Endodermal cell (in vitro differentiated cells): ENCODE measurements around the gene IGSF21. TPM values are rescaled to one million over a fixed set of nuclear protein-coding genes. Genes with fewer than 3 reads are reported as not detected.
A peak's percentile ranks its signal among the peaks of the same experiment; 100 is the strongest.

Source experiments
- DNase-seq: peaks from one replicate; pipeline ENCODE4 v3.0.0-alpha.2; 2017
- H3K27ac ChIP-seq: 2 replicates; pipeline ENCODE4 v1.5.1; 2013; ENCODE audit warnings: mild to moderate bottlenecking, low read depth, low read length, moderate library complexity
- H3K27me3 ChIP-seq: 2 replicates; pipeline ENCODE4 v1.6.1; 2013; ENCODE audit warnings: mild to moderate bottlenecking, low read length, moderate library complexity; ENCODE audit not compliant: insufficient read depth, control insufficient read depth, poor library complexity, severe bottlenecking
- H3K36me3 ChIP-seq: 2 replicates; pipeline ENCODE4 v1.7.0; 2013; ENCODE audit warnings: mild to moderate bottlenecking, low read length, moderate library complexity; ENCODE audit not compliant: control insufficient read depth, insufficient read depth
- H3K4me1 ChIP-seq: one replicate; pipeline ENCODE4 v1.7.0; 2013; ENCODE audit warnings: low read length; ENCODE audit not compliant: control insufficient read depth, insufficient read depth
- H3K4me3 ChIP-seq: 2 replicates; pipeline ENCODE4 v1.5.1; 2013; ENCODE audit warnings: mild to moderate bottlenecking, low read length, moderate library complexity
- H3K9ac ChIP-seq: 2 replicates; pipeline ENCODE4 v1.6.1; 2013; ENCODE audit warnings: mild to moderate bottlenecking, low read length, moderate library complexity; ENCODE audit not compliant: poor library complexity, severe bottlenecking; ENCODE audit errors: extremely low read depth
- H3K9me3 ChIP-seq: 2 replicates; pipeline ENCODE4 v1.6.1; 2013; ENCODE audit warnings: mild to moderate bottlenecking, low read length, moderate library complexity; ENCODE audit not compliant: control insufficient read depth
- H3K27ac Mint-ChIP-seq: 2 replicates; pipeline ENCODE4 v1.8.0; 2020; ENCODE audit warnings: mixed read lengths
- H3K27me3 Mint-ChIP-seq: 2 replicates; pipeline ENCODE4 v1.8.0; 2021; ENCODE audit warnings: mild to moderate bottlenecking, mixed read lengths; ENCODE audit not compliant: insufficient read depth
- H3K36me3 Mint-ChIP-seq: 2 replicates; pipeline ENCODE4 v1.8.0; 2020; ENCODE audit warnings: low read depth, mixed read lengths
- H3K4me1 Mint-ChIP-seq: 2 replicates; pipeline ENCODE4 v1.8.0; 2020; ENCODE audit warnings: mixed read lengths
- H3K4me3 Mint-ChIP-seq: 2 replicates; pipeline ENCODE4 v1.8.0; 2020; ENCODE audit warnings: mild to moderate bottlenecking, moderate library complexity, mixed read lengths
- H3K9me3 Mint-ChIP-seq: 2 replicates; pipeline ENCODE4 v1.8.0; 2020; ENCODE audit warnings: mild to moderate bottlenecking, mixed read lengths
- WGBS, 2 experiments: methylation state at CpG; one replicate each; pipeline versions ENCODE4 v1.1.5 to v1.1.7; 2013; ENCODE audit warnings: missing lambda C conversion rate in 2 of 2, mixed read lengths in 1 of 2; ENCODE audit not compliant: insufficient coverage in 1 of 2, insufficient read length in 1 of 2; 5-methylcytosine and 5-hydroxymethylcytosine counted together
- total RNA-seq, 2 donors: library from RNA; stranded (reverse); fragmentation: NEBNext Ultra II Directional in 1 of 2; extraction: Animal tissue kit (Norgen Biotek cat#: 25700) in 1 of 2; gene quantifications; 2 replicates in 1 of 2; 3 replicates in 1 of 2; pipeline ENCODE4 v1.2.1, GENCODE V29; 2021
- TF ChIP-seq, protein P1 (sequence below): fragments of 200-600 bp; sonication (generic); conservative IDR thresholded peaks from 2 replicates; pipeline ENCODE4 v1.5.0; 2021; ENCODE audit warnings: antibody characterized with exemption, mild to moderate bottlenecking

The IGSF21 gene
- total RNA-seq, 2 donors from 2014 or later = 1.3 to 1.7 TPM

GRCh38 chr1:18149027-18149641 lies 41.5 kb downstream of the IGSF21 start:
- Mint-ChIP-seq H3K36me3 (no peaks in the 10 kb centered on the region), H3K4me3 (no peak overlapping the region), H3K27ac (no peak overlapping the region), H3K27me3 (peaks cover 25% of the 10 kb centered on the region), H3K4me1 (peaks cover 10% of the 10 kb centered on the region), H3K9me3 (no peaks in the 10 kb centered on the region)
- H3K9me3 ChIP-seq = no peaks in the 10 kb centered on the region
- no peaks in the 10 kb centered on the region for H3K4me1 ChIP-seq
- TF ChIP-seq, protein P1, sequence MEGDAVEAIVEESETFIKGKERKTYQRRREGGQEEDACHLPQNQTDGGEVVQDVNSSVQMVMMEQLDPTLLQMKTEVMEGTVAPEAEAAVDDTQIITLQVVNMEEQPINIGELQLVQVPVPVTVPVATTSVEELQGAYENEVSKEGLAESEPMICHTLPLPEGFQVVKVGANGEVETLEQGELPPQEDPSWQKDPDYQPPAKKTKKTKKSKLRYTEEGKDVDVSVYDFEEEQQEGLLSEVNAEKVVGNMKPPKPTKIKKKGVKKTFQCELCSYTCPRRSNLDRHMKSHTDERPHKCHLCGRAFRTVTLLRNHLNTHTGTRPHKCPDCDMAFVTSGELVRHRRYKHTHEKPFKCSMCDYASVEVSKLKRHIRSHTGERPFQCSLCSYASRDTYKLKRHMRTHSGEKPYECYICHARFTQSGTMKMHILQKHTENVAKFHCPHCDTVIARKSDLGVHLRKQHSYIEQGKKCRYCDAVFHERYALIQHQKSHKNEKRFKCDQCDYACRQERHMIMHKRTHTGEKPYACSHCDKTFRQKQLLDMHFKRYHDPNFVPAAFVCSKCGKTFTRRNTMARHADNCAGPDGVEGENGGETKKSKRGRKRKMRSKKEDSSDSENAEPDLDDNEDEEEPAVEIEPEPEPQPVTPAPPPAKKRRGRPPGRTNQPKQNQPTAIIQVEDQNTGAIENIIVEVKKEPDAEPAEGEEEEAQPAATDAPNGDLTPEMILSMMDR = peak; percentile 76
- H3K27me3 ChIP-seq = no peaks in the 10 kb centered on the region
- no peak overlapping the region for H3K4me3 ChIP-seq
- WGBS, 2 experiments = 78 to 87% methylated on average over 16 to 19 of the region's 19 CpGs
- peak; percentile 68 for DNase-seq
- no peak overlapping the region for H3K9ac ChIP-seq
- H3K36me3 ChIP-seq = no peaks in the 10 kb centered on the region
- no peak overlapping the region for H3K27ac ChIP-seq

DNA sequence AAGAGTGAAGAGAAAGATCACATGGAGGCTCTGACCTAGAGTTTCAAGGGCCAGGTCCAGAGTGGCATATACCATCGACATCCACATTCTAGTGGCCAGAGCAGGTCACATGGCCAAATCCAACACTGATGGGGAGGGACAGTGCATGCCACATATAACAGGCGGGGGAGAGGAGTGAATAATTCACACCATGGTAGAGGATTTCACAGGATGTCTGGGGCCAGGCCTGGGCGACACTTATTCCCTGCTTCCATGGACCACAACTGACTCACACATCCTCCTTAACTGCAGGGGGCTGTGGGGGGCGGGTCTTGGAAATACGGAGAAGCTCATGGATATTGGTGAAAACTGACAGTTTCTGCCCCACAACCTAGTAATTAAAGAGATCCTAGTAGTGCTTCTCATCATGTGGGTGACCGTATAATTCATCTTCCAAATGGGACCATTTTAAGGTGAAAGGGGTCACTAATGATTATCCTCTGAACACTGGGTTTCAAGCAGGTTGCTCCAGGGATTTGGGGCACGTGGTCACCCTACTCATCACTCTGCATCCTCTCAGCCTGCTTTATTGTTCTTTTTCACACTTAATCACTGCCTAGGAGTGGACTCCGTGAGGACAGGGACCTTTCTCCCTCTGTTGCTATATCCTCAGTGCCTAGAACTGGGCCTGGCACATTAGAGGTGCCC lies 44.0 kb downstream of the IGSF21 start:
- H3K27me3 ChIP-seq = no peaks in the 10 kb centered on the region
- H3K4me1 ChIP-seq = no peaks in the 10 kb centered on the region
- H3K9me3 Mint-ChIP-seq = no peaks in the 10 kb centered on the region
- no peaks in the 10 kb centered on the region for H3K36me3 ChIP-seq
- peaks cover 10% of the 10 kb centered on the region for H3K4me1 Mint-ChIP-seq
- H3K27ac Mint-ChIP-seq = no peak overlapping the region
- H3K4me3 ChIP-seq = no peak overlapping the region
- 72 to 75% methylated on average over 6 to 8 of the region's 8 CpGs for whole genome bisulfite sequencing, 2 experiments
- H3K27ac ChIP-seq = no peak overlapping the region
- H3K9ac ChIP-seq = no peak overlapping the region
- H3K4me3 Mint-ChIP-seq = no peak overlapping the region
- no peak for DNase-seq
- no peaks in the 10 kb centered on the region for H3K36me3 Mint-ChIP-seq
- H3K27me3 Mint-ChIP-seq = peaks cover 16% of the 10 kb centered on the region
- no peaks in the 10 kb centered on the region for H3K9me3 ChIP-seq
- TF ChIP-seq, protein P1 = no peak

- Histone ChIP-seq H3K9me3 (no peaks in the 10 kb centered on the region), H3K4me3 (no peak overlapping the region), H3K9ac (no peak overlapping the region), H3K27ac (no peak overlapping the region), H3K36me3 (no peaks in the 10 kb centered on the region), H3K27me3 (no peaks in the 10 kb centered on the region), H3K4me1 (no peaks in the 10 kb centered on the region)
- no peaks in the 10 kb centered on the region for H3K4me1 Mint-ChIP-seq
- peaks cover 21% of the 10 kb centered on the region for H3K27me3 Mint-ChIP-seq
- TF ChIP-seq, protein P1 = no peak
- WGBS, 2 experiments = 80 to 86% methylated on average over 2 to 3 of the region's 3 CpGs
- DNase-seq = no peak
- no peak overlapping the region for H3K4me3 Mint-ChIP-seq
- H3K36me3 Mint-ChIP-seq = no peaks in the 10 kb centered on the region
- H3K9me3 Mint-ChIP-seq = no peaks in the 10 kb centered on the region
- no peak overlapping the region for H3K27ac Mint-ChIP-seq
Observed at GRCh38 chr1:18154430-18155194, 47.0 kb downstream of the IGSF21 start.
